ENCODE data around the gene PCDH9. TPM values are rescaled to one million over a fixed set of nuclear protein-coding genes. Genes with fewer than 3 reads are reported as not detected.

PCDH9 gene
- total and polyA plus RNA-seq, 10 donors = 0.24 to 8.1 (median 3.8) TPM

- Histone ChIP-seq H3K9me3 (no peaks in the 10 kb centered on the region), H3K27ac (no peak overlapping the region), H3K36me3 (no peaks in the 10 kb centered on the region), H3K27me3 (replicated peaks in 1 of 7) (no peaks in the 10 kb centered on the region), H3K4me1 (no peaks in the 10 kb centered on the region), H3K4me3 (no peak overlapping the region)
- intact Hi-C loops (cut with DNase I; ENCODE audit: low total_unique reads) = no loop called here
- no peak for TF ChIP-seq CTCF (IDR thresholded peaks at IDR 0.05 in 8 of 11, conservative IDR thresholded peaks at IDR 0.05 in 3 of 11)
- no peak for TF ChIP-seq POLR2AphosphoS5 (IDR thresholded peaks at IDR 0.05)
- TF ChIP-seq POLR2A (IDR thresholded peaks at IDR 0.05) = no peak
- no peak for DNase-seq
- 90 to 95% (median 91%) methylated on average over 4 of the region's 4 CpGs for WGBS, 5 donors
These were observed 710.9 kb downstream of the PCDH9 start for GRCh38 chr13:66519259-66519658.

GRCh38 chr13:66518068-66518467 lies 712.1 kb downstream of the PCDH9 start:
- H3K27me3 ChIP-seq (replicated peaks in 1 of 7) = no peaks in the 10 kb centered on the region
- no peak overlapping the region for H3K4me3 ChIP-seq
- no peaks in the 10 kb centered on the region for H3K9me3 ChIP-seq
- no peak for TF ChIP-seq POLR2A (IDR thresholded peaks at IDR 0.05)
- H3K4me1 ChIP-seq = peaks cover 0 to 3% (median 0%) of the 10 kb centered on the region in 6 donors
- intact Hi-C loops (cut with DNase I; ENCODE audit: low total_unique reads) = no loop called here
- DNase-seq = no peak
- no peaks in the 10 kb centered on the region for H3K36me3 ChIP-seq
- no peak overlapping the region for H3K27ac ChIP-seq
- 80 to 94% (median 90%) methylated on average over 2 of the region's 2 CpGs for WGBS, 5 donors

GRCh38 chr13:66513728-66514127 lies 716.4 kb downstream of the PCDH9 start:
- DNase-seq = no peak
- Histone ChIP-seq H3K27ac (peak overlapping the region in 1 of 8 donors; percentile 5), H3K9me3 (no peaks in the 10 kb centered on the region), H3K27me3 (replicated peaks in 1 of 7) (no peaks in the 10 kb centered on the region), H3K36me3 (no peaks in the 10 kb centered on the region), H3K4me1 (peaks cover 0 to 3% (median 0%) of the 10 kb centered on the region in 6 donors), H3K4me3 (no peak overlapping the region)
- WGBS, 5 donors = 5 to 15% (median 9%) methylated on average over 2 of the region's 2 CpGs
- no peak for TF ChIP-seq POLR2AphosphoS5 (IDR thresholded peaks at IDR 0.05)
- TF ChIP-seq POLR2A (IDR thresholded peaks at IDR 0.05) = no peak
- no peak for TF ChIP-seq CTCF (IDR thresholded peaks at IDR 0.05 in 8 of 11, conservative IDR thresholded peaks at IDR 0.05 in 3 of 11)
- intact Hi-C loops (cut with DNase I; ENCODE audit: low total_unique reads) = no loop called here

- H3K36me3 ChIP-seq = no peaks in the 10 kb centered on the region
- no peak overlapping the region for H3K27ac ChIP-seq
- no peaks in the 10 kb centered on the region for H3K27me3 ChIP-seq (replicated peaks in 1 of 7)
- peaks cover 0 to 3% (median 0%) of the 10 kb centered on the region in 6 donors for H3K4me1 ChIP-seq
- TF ChIP-seq POLR2A (IDR thresholded peaks at IDR 0.05) (no peak), CTCF (IDR thresholded peaks at IDR 0.05 in 8 of 11, conservative IDR thresholded peaks at IDR 0.05 in 3 of 11) (no peak), POLR2AphosphoS5 (IDR thresholded peaks at IDR 0.05) (no peak)
- 44 to 64% (median 56%) methylated on average over 1 of the region's 1 CpG for WGBS, 5 donors
- intact Hi-C loops (cut with DNase I; ENCODE audit: low total_unique reads) = no loop called here
- no peak for DNase-seq
- H3K9me3 ChIP-seq = no peaks in the 10 kb centered on the region
- no peak overlapping the region for H3K4me3 ChIP-seq
These were observed 721.0 kb downstream of the PCDH9 start for GRCh38 chr13:66509175-66509574.
